HG02938 (cell line): Measurements from ENCODE around the gene TMEM135.
"Not testable (repeated sequence)": the region's sequence is repeated elsewhere in the genome, so short reads cannot be mapped to it uniquely, and the experiment has no call there.

Experiments used
- ATAC-seq: cut with Tn5 transposase; IDR thresholded peaks from one replicate; pipeline ENCODE4 v1.9.1; 2021; ENCODE audit warnings: mild to moderate bottlenecking, moderate library complexity; ENCODE audit not compliant: unreplicated experiment

TMEM135 gene

DNA sequence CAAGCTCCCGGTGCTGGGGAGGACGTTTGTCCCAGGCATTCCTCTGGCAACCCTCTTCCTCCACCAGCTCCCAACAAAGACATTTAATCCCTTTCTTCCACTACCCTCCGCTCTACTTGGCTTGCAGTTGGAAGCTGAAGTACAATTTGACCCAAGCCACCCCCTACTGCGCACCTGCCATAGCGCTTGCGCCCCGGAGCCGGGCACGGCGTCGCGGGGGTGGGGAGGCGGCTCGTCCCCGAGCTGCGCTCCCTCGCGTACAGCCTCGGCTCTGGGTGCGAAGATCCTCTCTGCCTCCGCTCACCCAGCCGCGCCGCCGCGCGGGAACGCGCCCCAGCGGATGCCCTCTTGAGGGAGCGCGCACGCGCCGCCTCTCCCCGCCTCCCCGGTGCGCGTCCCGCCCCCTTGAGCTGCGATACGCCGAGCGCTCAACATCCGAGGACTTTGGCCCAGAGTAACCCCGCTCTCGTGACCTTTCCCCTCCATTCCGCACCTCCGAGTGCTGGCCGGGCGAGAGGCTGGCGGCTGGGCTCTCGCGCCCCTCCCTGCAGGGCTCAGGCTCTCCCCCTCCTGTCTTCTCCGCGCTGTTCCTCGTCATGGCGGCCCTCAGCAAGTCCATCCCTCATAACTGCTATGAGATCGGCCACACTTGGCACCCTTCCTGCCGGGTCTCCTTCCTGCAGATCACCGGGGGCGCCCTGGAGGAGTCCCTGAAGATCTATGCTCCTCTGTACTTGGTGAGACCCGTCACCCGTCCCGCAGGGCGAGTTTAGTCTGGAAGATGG is at the start of gene TMEM135:
TMEM135 (plus strand) TSS at position 485 of the 785 bp plus-strand sequence; CDS start at position 597, 112 bp downstream.
- peak; percentile 98 for ATAC-seq

DNA sequence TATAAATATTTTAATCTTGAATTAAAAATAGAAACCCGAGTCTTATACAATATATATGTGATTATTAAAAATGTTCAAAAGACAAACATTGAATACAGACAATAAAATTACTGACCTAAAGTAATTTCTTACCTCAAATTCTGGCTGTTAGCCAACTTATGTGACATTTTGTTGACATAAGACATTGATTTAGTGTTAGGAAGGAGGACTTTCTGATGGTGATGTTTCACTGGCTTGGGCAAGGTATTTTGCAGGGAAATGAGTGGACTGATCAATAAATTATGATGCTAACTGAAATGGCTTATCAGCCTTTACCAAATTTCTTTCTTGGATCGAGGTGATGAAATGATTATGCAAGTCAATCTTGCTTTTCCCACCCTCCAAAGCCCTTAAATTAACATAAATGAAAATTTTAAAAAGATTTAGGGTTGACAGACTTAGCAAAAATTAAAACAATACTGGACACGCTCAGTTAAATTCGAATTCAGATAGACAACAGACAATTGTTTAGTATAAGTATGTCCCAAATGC is 49.3 kb upstream of the TMEM135 start:
- ATAC-seq: no peak

DNA sequence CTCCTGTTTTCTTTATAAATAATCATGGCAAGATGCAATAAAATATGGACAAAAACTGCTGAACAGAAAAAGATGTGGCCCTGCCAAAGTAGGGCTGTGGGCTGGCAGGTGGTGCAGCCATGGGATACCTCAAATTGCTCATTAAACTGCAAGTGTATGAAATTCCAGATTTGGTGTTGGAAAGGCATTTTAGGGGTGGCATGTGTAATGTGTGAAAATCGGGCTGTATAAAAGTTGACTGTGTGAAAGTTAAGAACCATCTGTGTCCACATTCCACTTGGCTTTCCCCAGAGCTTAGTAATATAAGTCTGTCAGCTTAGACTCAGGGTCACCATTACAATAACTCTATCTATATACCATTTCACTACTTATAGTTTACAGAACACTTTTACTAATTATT is 47.7 kb upstream of the TMEM135 start:
- no peak for ATAC-seq

DNA sequence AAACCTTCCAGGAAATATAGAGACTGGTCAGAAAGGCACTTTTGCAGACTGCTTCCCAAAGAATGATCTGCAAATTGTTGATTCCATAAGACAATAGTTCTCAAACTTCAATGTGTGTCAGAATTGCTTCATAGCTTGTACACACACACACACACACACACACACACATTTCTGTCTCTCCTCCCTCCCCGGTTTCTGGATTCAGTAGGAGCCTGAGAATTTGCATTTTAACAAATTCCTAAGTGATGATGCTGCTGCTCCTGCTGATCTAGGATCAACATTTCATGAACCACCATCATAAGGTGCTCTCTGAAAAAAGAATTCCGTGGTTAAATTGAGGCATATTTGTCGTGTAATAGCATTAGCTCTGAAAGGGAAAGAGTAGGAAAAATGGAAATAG is 47.2 kb upstream of the TMEM135 start:
- no peak for ATAC-seq

DNA sequence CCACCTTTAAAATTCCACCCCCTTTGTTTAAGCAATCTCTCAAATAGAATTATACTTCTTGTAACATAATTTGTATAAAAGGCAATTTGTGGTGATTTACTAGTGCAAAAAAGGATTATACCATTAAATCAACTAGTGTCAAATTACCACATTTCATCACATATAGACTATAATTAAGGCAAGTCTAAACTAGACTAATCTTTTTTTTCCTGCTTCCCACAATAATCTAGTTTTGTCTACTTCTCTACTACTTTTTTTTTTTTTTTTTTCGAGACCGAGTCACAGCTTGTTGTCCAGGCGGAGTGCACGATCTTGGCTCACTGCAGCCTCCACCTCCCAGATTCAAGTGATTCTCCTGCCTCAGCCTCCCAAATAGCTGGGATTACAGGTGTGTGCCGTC is 46.4 kb upstream of the TMEM135 start:
- ATAC-seq: no peak

DNA sequence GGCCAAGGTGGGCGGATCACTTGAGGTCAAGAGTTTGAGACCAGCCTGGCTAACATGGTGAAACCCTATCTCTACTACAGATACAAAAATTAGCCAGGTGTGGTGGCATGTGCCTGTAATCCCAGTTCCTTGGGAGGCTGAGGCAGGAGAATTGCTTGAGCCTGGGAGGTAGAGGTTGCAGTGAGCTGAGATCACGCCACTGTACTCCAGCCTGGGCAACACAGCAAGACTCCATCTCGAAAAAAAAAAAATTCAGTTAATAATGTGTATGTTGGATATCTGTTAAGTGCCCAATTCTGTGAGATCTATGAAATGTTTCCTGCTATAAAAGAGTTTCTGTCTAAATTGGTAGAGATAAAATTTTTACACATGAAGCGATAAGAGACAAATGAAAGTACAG is 45.4 kb upstream of the TMEM135 start:
- ATAC-seq: not testable (repeated sequence)

GRCh38 chr11:86993031-86993430 is 44.7 kb upstream of the TMEM135 start:
- ATAC-seq: no peak

DNA sequence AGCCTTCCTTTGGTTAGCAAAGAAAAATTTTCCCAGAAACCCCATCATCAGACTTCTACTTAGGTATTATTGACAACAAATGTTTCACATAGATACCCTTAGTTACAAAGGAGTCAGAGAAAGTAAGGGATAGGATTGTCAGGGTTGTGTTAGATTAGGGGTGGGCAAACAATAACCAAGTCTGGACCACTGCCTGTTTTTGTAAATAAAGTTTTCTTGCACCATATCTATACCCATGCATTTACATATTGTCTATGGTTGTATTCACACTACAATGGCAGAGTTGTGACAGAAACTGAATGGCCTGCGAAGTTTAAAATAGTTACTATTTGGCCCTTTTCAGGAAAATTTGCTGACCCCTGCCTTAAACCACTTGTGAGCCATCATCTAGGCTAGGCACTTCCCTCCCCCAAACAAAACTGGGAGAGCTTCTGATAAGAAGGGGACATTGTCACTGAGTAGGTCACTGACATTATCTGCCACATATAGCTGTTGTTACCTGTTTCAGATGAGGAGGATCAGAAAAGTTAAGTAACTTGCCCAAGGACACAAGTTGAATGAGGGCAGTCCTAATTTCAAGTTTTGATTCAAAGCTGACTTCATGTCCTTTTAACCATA is 40.7 kb upstream of the TMEM135 start:
- ATAC-seq: no peak

DNA sequence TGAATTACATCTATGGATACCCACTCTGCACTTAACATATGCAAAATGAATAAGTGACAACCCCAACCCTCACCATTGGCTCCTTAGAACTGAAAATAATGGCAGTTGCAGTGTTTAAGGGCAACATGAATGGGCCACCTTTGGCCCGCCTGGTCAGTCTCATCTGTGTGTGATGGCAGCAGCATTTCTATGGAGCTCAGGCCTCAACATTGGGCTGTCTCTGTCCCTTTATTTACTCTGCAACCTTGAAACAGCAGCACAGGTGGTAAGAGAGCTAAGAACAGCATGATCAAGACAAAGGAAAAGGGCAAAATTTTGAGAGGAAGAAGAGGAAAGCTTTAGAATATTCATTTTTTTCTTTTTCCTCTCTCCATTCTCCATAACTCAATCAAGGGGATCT is 38.3 kb upstream of the TMEM135 start:
- ATAC-seq: no peak

- ATAC-seq: no peak
Measured at GRCh38 chr11:86999859-87000753, 37.6 kb upstream of the TMEM135 start.

DNA sequence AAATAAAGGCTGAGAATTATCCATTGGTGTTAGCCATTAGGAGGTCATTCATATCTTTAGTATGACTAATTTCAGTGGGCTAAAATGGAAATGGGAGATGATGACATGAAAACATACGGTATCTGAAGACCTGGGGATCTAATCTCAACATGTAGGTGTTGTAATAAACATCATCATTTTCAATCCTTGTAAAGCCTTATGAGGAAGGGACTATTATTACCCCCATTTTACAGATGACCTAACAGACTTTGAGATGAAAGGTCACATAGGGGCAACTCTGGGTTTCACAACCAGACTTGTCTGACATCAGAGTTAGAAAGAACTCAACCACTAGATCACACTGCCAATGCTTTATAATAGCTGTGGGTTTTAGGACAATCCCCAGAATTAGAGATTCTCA is 34.8 kb upstream of the TMEM135 start:
- ATAC-seq: no peak

GRCh38 chr11:87004281-87004680 is 33.5 kb upstream of the TMEM135 start:
- not testable (repeated sequence) for ATAC-seq

GRCh38 chr11:87005569-87005921 is 32.2 kb upstream of the TMEM135 start:
- ATAC-seq: no peak

DNA sequence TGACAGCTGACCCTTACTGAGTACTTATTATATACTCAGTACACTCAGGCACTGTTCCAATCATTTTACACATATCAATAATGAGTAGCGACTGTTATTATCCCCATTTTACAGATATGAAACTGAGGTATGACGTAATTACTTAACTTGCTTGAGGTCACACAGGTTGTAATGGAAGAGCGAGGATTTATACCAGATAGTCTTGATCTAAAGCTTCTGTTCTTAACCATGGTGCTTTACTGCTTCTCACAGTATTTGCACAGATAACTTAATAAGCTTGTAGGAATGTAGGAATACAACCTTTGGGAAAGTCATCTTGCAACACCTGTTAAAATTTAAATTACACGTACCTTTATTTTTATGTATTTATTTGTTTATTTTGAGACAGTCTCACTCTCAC is 31.7 kb upstream of the TMEM135 start:
- no peak for ATAC-seq

DNA sequence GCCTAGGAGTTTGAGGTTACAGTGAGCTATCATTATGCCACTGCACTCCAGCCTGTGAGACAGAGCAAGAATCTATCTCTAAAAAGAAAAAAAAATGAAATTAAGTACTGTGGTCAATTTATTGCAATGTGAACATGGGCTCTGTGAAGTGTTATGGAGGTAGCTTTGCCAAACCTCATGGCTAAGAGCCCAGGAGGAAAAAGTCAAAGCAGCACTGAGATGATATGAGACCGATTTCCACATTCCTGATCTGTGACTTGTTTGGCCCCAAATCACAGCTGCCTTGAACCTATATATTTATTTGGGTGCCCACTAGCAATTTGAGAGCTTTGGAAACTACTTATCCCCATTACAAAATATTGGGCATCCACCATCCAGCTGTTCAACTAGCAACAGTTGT is 29.8 kb upstream of the TMEM135 start:
- ATAC-seq: no peak

- no peak for ATAC-seq
Measured at GRCh38 chr11:87012089-87012488, 25.6 kb upstream of the TMEM135 start.

GRCh38 chr11:87012673-87013072 is 25.1 kb upstream of the TMEM135 start:
- no peak for ATAC-seq

- ATAC-seq: no peak
Measured at GRCh38 chr11:87013912-87014825, 23.6 kb upstream of the TMEM135 start.

GRCh38 chr11:87015645-87016044 is 22.1 kb upstream of the TMEM135 start:
- ATAC-seq: no peak

DNA sequence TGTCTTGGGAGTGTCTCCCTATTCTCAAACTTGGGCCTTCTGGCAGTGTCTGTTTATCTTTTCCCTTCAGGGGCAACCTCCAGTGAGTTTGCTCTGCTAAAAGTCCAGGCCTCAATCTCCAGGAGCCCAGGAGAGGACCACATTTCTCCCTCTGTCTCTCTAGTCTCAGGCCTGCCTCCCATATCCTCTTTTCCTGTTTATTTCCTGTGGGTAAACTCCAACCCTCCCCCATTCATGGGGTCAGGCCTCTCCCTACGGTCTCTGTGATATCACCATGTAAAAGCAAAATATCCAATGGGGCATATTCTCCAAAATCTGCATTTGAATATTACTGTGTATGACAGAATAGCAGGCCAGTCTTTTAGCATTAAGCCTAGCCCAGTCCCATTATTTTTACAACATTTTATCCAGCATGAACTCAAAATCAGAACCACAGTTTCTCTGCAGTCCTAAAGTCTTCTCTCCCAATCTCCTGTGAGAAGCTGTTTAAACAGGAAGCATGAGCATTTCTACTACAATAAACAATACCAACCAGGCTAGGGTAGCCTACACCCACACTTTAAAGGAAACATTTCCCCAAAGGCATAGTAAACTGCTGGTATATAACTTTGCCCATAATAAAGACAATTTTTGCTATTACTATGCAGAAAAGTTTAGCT is 18.0 kb upstream of the TMEM135 start:
- no peak for ATAC-seq
